OCI-LY7 (cell line): ENCODE data around the gene CCDC92.

Source experiments
- EZH2phosphoT487 ChIP-seq: fragments of 200-600 bp; sonication (generic); IDR thresholded peaks from 2 replicates; pipeline ENCODE4 v1.6.1; 2018; ENCODE audit warnings: low read depth, borderline replicate concordance, mild to moderate bottlenecking, mixed run types, antibody characterized with exemption, low read length, moderate library complexity, mixed read lengths
- TF ChIP-seq, protein P1 (sequence below): fragments of 200-600 bp; sonication (generic); conservative IDR thresholded peaks from 2 replicates; pipeline ENCODE4 v1.5.1; 2014; ENCODE audit warnings: mild to moderate bottlenecking, antibody characterized with exemption, low read length, moderate library complexity, mixed read lengths

DNA sequence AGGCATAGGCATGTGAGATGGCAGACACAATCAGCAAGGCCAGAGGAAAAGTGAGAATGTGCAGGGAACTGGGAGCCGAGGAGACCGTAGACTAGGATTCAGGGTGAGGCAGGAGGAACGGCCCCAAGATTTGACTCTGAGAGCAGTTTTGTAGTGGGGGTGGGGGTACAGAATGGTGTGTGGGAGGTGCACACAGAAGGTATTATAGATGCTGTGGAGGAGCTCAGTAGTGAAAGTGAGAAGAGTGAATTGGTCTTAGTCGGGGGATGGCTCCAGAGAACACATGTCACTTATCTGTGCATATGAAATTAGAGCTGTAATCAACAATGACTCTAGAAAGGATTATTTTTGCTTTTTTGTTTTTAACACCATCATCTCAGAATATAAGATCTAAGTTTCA lies 12.3 kb upstream of the CCDC92 start:
- TF ChIP-seq, protein P1, sequence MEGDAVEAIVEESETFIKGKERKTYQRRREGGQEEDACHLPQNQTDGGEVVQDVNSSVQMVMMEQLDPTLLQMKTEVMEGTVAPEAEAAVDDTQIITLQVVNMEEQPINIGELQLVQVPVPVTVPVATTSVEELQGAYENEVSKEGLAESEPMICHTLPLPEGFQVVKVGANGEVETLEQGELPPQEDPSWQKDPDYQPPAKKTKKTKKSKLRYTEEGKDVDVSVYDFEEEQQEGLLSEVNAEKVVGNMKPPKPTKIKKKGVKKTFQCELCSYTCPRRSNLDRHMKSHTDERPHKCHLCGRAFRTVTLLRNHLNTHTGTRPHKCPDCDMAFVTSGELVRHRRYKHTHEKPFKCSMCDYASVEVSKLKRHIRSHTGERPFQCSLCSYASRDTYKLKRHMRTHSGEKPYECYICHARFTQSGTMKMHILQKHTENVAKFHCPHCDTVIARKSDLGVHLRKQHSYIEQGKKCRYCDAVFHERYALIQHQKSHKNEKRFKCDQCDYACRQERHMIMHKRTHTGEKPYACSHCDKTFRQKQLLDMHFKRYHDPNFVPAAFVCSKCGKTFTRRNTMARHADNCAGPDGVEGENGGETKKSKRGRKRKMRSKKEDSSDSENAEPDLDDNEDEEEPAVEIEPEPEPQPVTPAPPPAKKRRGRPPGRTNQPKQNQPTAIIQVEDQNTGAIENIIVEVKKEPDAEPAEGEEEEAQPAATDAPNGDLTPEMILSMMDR: no peak
- no peak for TF ChIP-seq EZH2phosphoT487
